GM12865 (cell line): ENCODE data around the gene CPXM2.

Experiments
- DNase-seq: peaks from one replicate; pipeline ENCODE4 v3.0.0; 2010; ENCODE audit warnings: low read depth
- H3K4me3 ChIP-seq: 2 replicates; pipeline ENCODE4 v1.5.1; 2011; ENCODE audit warnings: mild to moderate bottlenecking, low read depth, low read length, control low read depth
- CTCF ChIP-seq: IDR thresholded peaks from 2 replicates; pipeline ENCODE4 v1.5.1; 2011; ENCODE audit warnings: low read length, control low read depth, low read depth, inconsistent platforms; ENCODE audit not compliant: insufficient read depth; ENCODE audit errors: missing control alignments

CPXM2 gene

DNA sequence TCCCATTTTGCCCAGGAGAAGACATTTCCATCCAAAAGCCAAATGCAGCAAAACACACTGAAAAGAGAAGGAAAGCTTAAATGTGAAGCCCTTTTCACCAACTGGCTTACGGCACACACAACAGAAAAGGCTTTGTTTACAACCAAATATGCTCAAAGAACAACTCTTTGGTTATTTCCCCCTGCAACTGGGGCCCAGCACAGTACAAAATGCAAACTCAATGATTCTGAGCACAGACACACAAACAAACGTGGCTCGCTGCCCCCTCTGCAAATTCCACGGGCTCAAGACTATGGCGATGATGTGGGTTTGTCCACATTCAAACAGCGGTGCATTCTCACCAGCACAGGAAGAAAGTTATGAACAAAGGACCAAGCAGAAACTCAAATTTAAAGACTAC, 5.3 kb downstream of the CPXM2 start:
- no peak overlapping the region for H3K4me3 ChIP-seq
- no peak for TF ChIP-seq CTCF
- DNase-seq, result no peak

- H3K4me3 ChIP-seq, result no peak overlapping the region
- no peak for DNase-seq
- no peak for TF ChIP-seq CTCF
These were observed 6.0 kb downstream of the CPXM2 start for GRCh38 chr10:123885406-123886170.

- DNase-seq, result no peak
- no peak overlapping the region for H3K4me3 ChIP-seq
- no peak for TF ChIP-seq CTCF
These were observed 6.7 kb downstream of the CPXM2 start for GRCh38 chr10:123884907-123885381.

GRCh38 chr10:123884351-123884906, 7.2 kb downstream of the CPXM2 start:
- no peak overlapping the region for H3K4me3 ChIP-seq
- no peak for TF ChIP-seq CTCF
- no peak for DNase-seq

DNA sequence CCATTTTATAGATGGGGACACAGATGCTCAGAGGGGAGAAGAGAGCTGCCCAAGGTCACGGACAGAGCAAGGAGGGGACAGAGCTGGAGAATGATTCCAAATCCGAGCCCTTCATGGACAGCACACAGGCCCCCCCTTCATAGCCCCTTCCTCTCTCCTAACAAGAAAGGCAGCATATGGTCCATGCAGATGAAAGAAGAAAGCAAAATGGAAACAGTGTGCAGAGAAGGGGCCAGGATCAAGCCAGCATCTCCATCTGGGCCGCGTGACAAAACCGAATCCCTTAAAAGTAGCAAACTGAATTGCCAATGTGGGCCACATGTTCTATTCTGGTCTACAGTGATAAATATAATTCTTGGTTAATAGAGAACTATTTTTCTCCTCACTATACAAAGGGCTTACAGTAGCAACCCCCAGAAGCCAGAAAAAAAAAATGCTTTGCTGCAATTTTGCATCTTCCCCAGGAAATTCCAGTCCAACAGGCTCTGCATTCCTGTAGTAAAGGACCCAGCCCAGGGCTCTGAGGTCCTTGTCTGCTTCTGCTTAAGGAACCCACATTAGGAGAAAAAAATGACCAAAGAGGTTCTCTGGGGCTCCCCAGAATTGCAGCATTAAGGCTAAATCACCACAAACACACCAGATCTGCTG, 7.8 kb downstream of the CPXM2 start:
- no peak overlapping the region for H3K4me3 ChIP-seq
- TF ChIP-seq CTCF, result no peak
- DNase-seq, result no peak

GRCh38 chr10:123882681-123883445, 8.7 kb downstream of the CPXM2 start:
- DNase-seq, result no peak
- H3K4me3 ChIP-seq, result no peak overlapping the region
- no peak for TF ChIP-seq CTCF
